HCT116 (cell line): ENCODE results near the gene LDLRAD4. TPM values are rescaled to one million over a fixed set of nuclear protein-coding genes. Genes with fewer than 3 reads are reported as not detected.

ENCODE experiments used
- ATAC-seq: fragments of 200-7000 bp; cut with Tn5 transposase; 2 replicates; pipeline ENCODE4 v1.9.1; 2020; ENCODE audit warnings: mild to moderate bottlenecking, moderate library complexity
- BruUV-seq: library from RNA; stranded (reverse); fragments of 400-500 nt; replicated peaks from 2 replicates; lab custom pipeline; 2021; lab: Mats Ljungman, UMichigan
- CTCF ChIA-PET: fragments of 300-600 bp; sonication (Branson Sonifier 250); formaldehyde crosslinking; loops from one replicate; lab custom pipeline; 2021; ENCODE audit warnings: antibody characterized with exemption; lab: Charles Lee
- POLR2A ChIA-PET: fragments of 300-600, 350-600 bp; sonication (Branson Sonifier 250); formaldehyde crosslinking; loops from one replicate; lab custom pipeline; 2021; ENCODE audit warnings: antibody characterized with exemption; lab: Charles Lee
- RAD21 ChIA-PET, 2 experiments: fragments of 300-600 bp; sonication (Branson Sonifier 250); formaldehyde crosslinking; loops; one replicate each; lab custom pipeline; 2023; ENCODE audit warnings: low total read pairs in 2 of 2; ENCODE audit not compliant: uncharacterized antibody in 2 of 2, unreplicated experiment in 2 of 2, low non-redundant PET in 1 of 2; lab: Charles Lee
- DNase-seq: peaks from one replicate; pipeline ENCODE4 v3.0.0-alpha.2; 2010; ENCODE audit warnings: low read depth, low spot score
- H2AFZ ChIP-seq: fragments of 200-600 bp; shearing (Covaris generic), sonication (generic); 2 replicates; pipeline ENCODE4 v1.6.1; 2017; ENCODE audit warnings: low read depth, mixed run types, mixed read lengths, antibody characterized with exemption, low read length; ENCODE audit not compliant: poor library complexity, severe bottlenecking
- H3K27ac ChIP-seq: 2 replicates; pipeline ENCODE4 v1.5.1; 2012; ENCODE audit warnings: low read depth, low read length
- H3K27me3 ChIP-seq: fragments of 200-600 bp; sonication (generic); 2 replicates; pipeline ENCODE4 v1.6.1; 2016; ENCODE audit warnings: mixed run types, low read length, mixed read lengths; ENCODE audit not compliant: insufficient read depth
- H3K36me3 ChIP-seq, 2 experiments: fragments of 200-500 bp in 1 of 2; fragments of 200-600 bp in 1 of 2; sonication (Bioruptor generic) in 1 of 2; sonication (generic) in 1 of 2; 2 replicates each; pipeline versions ENCODE4 v1.5.1 to v1.6.1; 2014 to 2016; ENCODE audit warnings: low read length in 2 of 2, inconsistent platforms in 1 of 2, mixed read lengths in 1 of 2, mixed run types in 1 of 2; ENCODE audit not compliant: insufficient read depth in 2 of 2, control insufficient read depth in 1 of 2
- H3K4me1 ChIP-seq, 2 experiments: fragments of 200-600 bp in 1 of 2; sonication (generic) in 1 of 2; 2 replicates each; pipeline versions ENCODE4 v1.5.1 to v1.6.1; 2012 to 2017; ENCODE audit warnings: low read length in 2 of 2, inconsistent platforms in 1 of 2, mild to moderate bottlenecking in 1 of 2, mixed read lengths in 1 of 2, mixed run types in 1 of 2, moderate library complexity in 1 of 2; ENCODE audit not compliant: insufficient read depth in 2 of 2, control insufficient read depth in 1 of 2
- H3K4me2 ChIP-seq: fragments of 200-600 bp; sonication (generic); 2 replicates; pipeline ENCODE4 v1.6.1; 2017; ENCODE audit warnings: mixed run types, low read length, mixed read lengths
- H3K4me3 ChIP-seq, 2 experiments: fragments of 200-600 bp in 1 of 2; sonication (generic) in 1 of 2; replicated peaks in 1 of 2; 2 replicates each; pipeline ENCODE4 v1.5.1; 2011 to 2016; ENCODE audit warnings: low read length in 2 of 2, control low read depth in 1 of 2, low read depth in 1 of 2, mild to moderate bottlenecking in 1 of 2, mixed read lengths in 1 of 2, mixed run types in 1 of 2
- H3K79me2 ChIP-seq: fragments of 200-600 bp; sonication (generic); 2 replicates; pipeline ENCODE4 v1.6.1; 2017; ENCODE audit warnings: mild to moderate bottlenecking, mixed run types, low read length, moderate library complexity, mixed read lengths; ENCODE audit not compliant: insufficient read depth
- H3K9ac ChIP-seq: fragments of 200-600 bp; sonication (generic); 2 replicates; pipeline ENCODE4 v1.6.1; 2016; ENCODE audit warnings: low read length, mixed read lengths
- H3K9me2 ChIP-seq: fragments of 200-600 bp; sonication (generic), shearing (Covaris generic); 2 replicates; pipeline ENCODE4 v1.6.1; 2017; ENCODE audit warnings: mixed run types, mild to moderate bottlenecking, moderate library complexity; ENCODE audit not compliant: insufficient read depth
- H3K9me3 ChIP-seq, 2 experiments: fragments of 200-500 bp in 1 of 2; fragments of 200-600 bp in 1 of 2; sonication (Bioruptor generic) in 1 of 2; sonication (generic) in 1 of 2; 2 replicates each; pipeline ENCODE4 v1.6.1; 2014 to 2017; ENCODE audit warnings: low read length in 2 of 2, mixed read lengths in 2 of 2, inconsistent platforms in 1 of 2, low read depth in 1 of 2, mild to moderate bottlenecking in 1 of 2, mixed run types in 1 of 2, moderate library complexity in 1 of 2; ENCODE audit not compliant: control insufficient read depth in 1 of 2, insufficient read depth in 1 of 2
- H4K20me1 ChIP-seq: fragments of 200-600 bp; sonication (generic), shearing (Covaris generic); 2 replicates; pipeline ENCODE4 v1.6.1; 2017; ENCODE audit warnings: mixed run types, mild to moderate bottlenecking, moderate library complexity; ENCODE audit not compliant: insufficient read depth
- ATF3 ChIP-seq: IDR thresholded peaks from 2 replicates; pipeline ENCODE4 v1.6.1; 2012
- ELF1 ChIP-seq: IDR thresholded peaks from 2 replicates; pipeline ENCODE4 v1.6.1; 2012; ENCODE audit warnings: low read depth, borderline replicate concordance
- FOSL1 ChIP-seq: IDR thresholded peaks from 2 replicates; pipeline ENCODE4 v1.6.1; 2012; ENCODE audit warnings: low read depth
- JUND ChIP-seq: IDR thresholded peaks from 2 replicates; pipeline ENCODE4 v1.6.1; 2012
- POLR2A ChIP-seq: IDR thresholded peaks from 2 replicates; pipeline ENCODE4 v1.7.0; 2011; ENCODE audit warnings: borderline replicate concordance; ENCODE audit not compliant: insufficient read depth, insufficient read length; ENCODE audit errors: extremely low read depth
- POLR2AphosphoS5 ChIP-seq: IDR thresholded peaks from 2 replicates; pipeline ENCODE4 v1.6.1; 2011; ENCODE audit warnings: mild to moderate bottlenecking, low read depth, low read length, moderate library complexity
- REST ChIP-seq: IDR thresholded peaks from 2 replicates; pipeline ENCODE4 v1.6.1; 2012; ENCODE audit warnings: low read depth
- SP1 ChIP-seq: IDR thresholded peaks from 2 replicates; pipeline ENCODE4 v1.6.1; 2012; ENCODE audit warnings: low read depth
- YY1 ChIP-seq: IDR thresholded peaks from 2 replicates; pipeline ENCODE4 v1.6.1; 2011; ENCODE audit warnings: low read length, low read depth, moderate library complexity, mild to moderate bottlenecking; ENCODE audit not compliant: insufficient replicate concordance; ENCODE audit errors: extremely low read depth
- ZBTB33 ChIP-seq: IDR thresholded peaks from 2 replicates; pipeline ENCODE4 v1.6.1; 2011; ENCODE audit warnings: mild to moderate bottlenecking, low read length, moderate library complexity; ENCODE audit not compliant: insufficient replicate concordance; ENCODE audit errors: extremely low read depth
- intact Hi-C: fragments of 100-400 bp; cut with micrococcal nuclease; formaldehyde crosslinking; loops from 2 replicates; pipeline ENCODE4 v1.10.0; 2022
- total RNA-seq: library from RNA; stranded (reverse); gene quantifications from one replicate; pipeline ENCODE4 v1.2.1, GENCODE V29; 2021; ENCODE audit not compliant: unreplicated experiment

The LDLRAD4 gene
- total RNA-seq, 1 experiment from 2014 or later, result 1.2 TPM

GRCh38 chr18:13525381-13526029 lies 306.9 kb downstream of the LDLRAD4 start (continued):
- TF ChIP-seq POLR2AphosphoS5, result no peak
- TF ChIP-seq YY1, result no peak
- TF ChIP-seq POLR2A, result no peak
- TF ChIP-seq JUND, result no peak
- TF ChIP-seq ELF1, result no peak
- TF ChIP-seq FOSL1, result no peak

GRCh38 chr18:13526519-13526918 lies 308.0 kb downstream of the LDLRAD4 start:
- Histone ChIP-seq H3K27ac (no peak overlapping the region), H3K27me3 (peaks cover 15% of the 10 kb centered on the region), H3K9me2 (no peaks in the 10 kb centered on the region), H3K9ac (no peak overlapping the region), H3K4me3 (no peak overlapping the region), H3K79me2 (no peaks in the 10 kb centered on the region), H3K4me2 (no peak overlapping the region), H3K36me3 (no peaks in the 10 kb centered on the region), H4K20me1 (no peaks in the 10 kb centered on the region), H2AFZ (no peak overlapping the region), H3K4me1 (no peaks in the 10 kb centered on the region), H3K9me3 (no peaks in the 10 kb centered on the region)
- ATAC-seq, result no peak
- no peak for TF ChIP-seq JUND
- POLR2A ChIA-PET, result no interaction called here
- CTCF ChIA-PET, result no interaction called here
- RAD21 ChIA-PET, result no interaction called here
- intact Hi-C loops, result loop anchor here (10.0 kb wide), 1 partner anchor 112 kb away; no protein-coding TSS in a partner anchor
- no TSS peak for BruUV-seq
- DNase-seq, result no peak

GRCh38 chr18:13527256-13527655 lies 308.7 kb downstream of the LDLRAD4 start:
- Histone ChIP-seq H3K9ac (no peak overlapping the region), H3K9me2 (no peaks in the 10 kb centered on the region), H3K79me2 (no peaks in the 10 kb centered on the region), H2AFZ (no peak overlapping the region), H4K20me1 (no peaks in the 10 kb centered on the region), H3K4me3 (no peak overlapping the region), H3K9me3 (no peaks in the 10 kb centered on the region), H3K36me3 (no peaks in the 10 kb centered on the region), H3K27ac (no peak overlapping the region), H3K4me2 (no peak overlapping the region), H3K4me1 (no peaks in the 10 kb centered on the region), H3K27me3 (peaks cover 15% of the 10 kb centered on the region)
- no peak for DNase-seq
- intact Hi-C loops, result loop anchor here (10.0 kb wide), 1 partner anchor 112 kb away; no protein-coding TSS in a partner anchor
- no TSS peak for BruUV-seq
- ChIA-PET POLR2A (no interaction called here), CTCF (no interaction called here), RAD21 (no interaction called here)
- no peak for ATAC-seq
- TF ChIP-seq ATF3 (no peak), JUND (no peak), ZBTB33 (no peak), REST (no peak), ELF1 (no peak), SP1 (no peak)
